Right lobe of liver (tissue), 6 donors: ENCODE measurements around the gene PODXL. TPM values are rescaled to one million over a fixed set of nuclear protein-coding genes. Genes with fewer than 3 reads are reported as not detected.
"Not testable (repeated sequence)": the region's sequence is repeated elsewhere in the genome, so short reads cannot be mapped to it uniquely, and the experiment has no call there.

Source experiments
- ATAC-seq, 4 donors: fragments of 200-7000 bp; cut with Tn5 transposase; one replicate each; pipeline ENCODE4 v1.9.1; 2020; ENCODE audit warnings: mild to moderate bottlenecking in 4 of 4, moderate library complexity in 4 of 4
- DNase-seq, 3 donors: peaks; one replicate each; pipeline ENCODE4 v3.0.0-alpha.2; 2020
- H3K27ac ChIP-seq, 3 donors: fragments of 200-600 bp; one replicate each; pipeline ENCODE4 v1.8.0; 2022
- H3K27me3 ChIP-seq, 2 donors: fragments of 200-600 bp; one replicate each; pipeline ENCODE4 v1.8.0; 2022
- H3K36me3 ChIP-seq, 4 donors: fragments of 200-600 bp; sonication (generic) in 1 of 4; one replicate each; pipeline versions ENCODE4 v1.5.1 to v1.8.0; 2017 to 2022; ENCODE audit warnings: control low read depth in 1 of 4
- H3K4me1 ChIP-seq, 4 donors: fragments of 200-600 bp; sonication (generic) in 1 of 4; one replicate each; pipeline versions ENCODE4 v1.5.1 to v1.8.0; 2017 to 2022; ENCODE audit warnings: control low read depth in 1 of 4
- H3K4me3 ChIP-seq, 3 donors: fragments of 200-600 bp; one replicate each; pipeline ENCODE4 v1.8.0; 2022
- H3K9me3 ChIP-seq, 4 donors: fragments of 200-600 bp; sonication (generic) in 1 of 4; one replicate each; pipeline versions ENCODE4 v1.5.1 to v1.8.0; 2017 to 2022; ENCODE audit warnings: control low read depth in 1 of 4
- CTCF ChIP-seq, 4 donors: fragments of 200-600 bp in 3 of 4; fragments of 450-650 bp in 1 of 4; IDR thresholded peaks; one replicate each; pipeline versions ENCODE4 v1.5.1 to v1.8.0; 2016 to 2022; ENCODE audit warnings: antibody characterized with exemption in 4 of 4, mild to moderate bottlenecking in 2 of 4
- POLR2A ChIP-seq: fragments of 450-650 bp; IDR thresholded peaks from one replicate; pipeline ENCODE4 v1.6.1; 2017; ENCODE audit warnings: antibody characterized with exemption, mild to moderate bottlenecking
- WGBS: methylation state at CpG from one replicate; pipeline ENCODE4 v1.1.6; 2018; ENCODE audit warnings: low coverage, low lambda C conversion rate; ENCODE audit not compliant: insufficient coverage; ENCODE audit errors: missing lambda C conversion rate; 5-methylcytosine and 5-hydroxymethylcytosine counted together
- intact Hi-C, 2 donors: fragments of 100-400 bp; cut with DNase I; formaldehyde crosslinking; loops; one replicate each; pipeline versions ENCODE4 v1.11.2 to v1.14.1; 2022
- total RNA-seq, 6 experiments: library from RNA; depleted of rRNA in 2 of 6; stranded (reverse); fragments of >200 nt in 2 of 6; fragmentation: NEBNext Ultra II Directional in 3 of 6; extraction: Animal tissue kit (Norgen Biotek cat#: 25700) in 3 of 6; gene quantifications; one replicate each; pipeline versions ENCODE4 v1.1.0 to v1.2.4, GENCODE V29; 2016 to 2023
- donor health status: DM: no; HTN: yes; CAD: no.
- donor health status: DM: no; HTN: no; CAD: no.
- donor health status: DM: no; HTN: no; CAD: no.
- donor health status: DM: no; HTN: yes; CAD: no.
- donor health status: DM: no; HTN: yes; CAD: no.

PODXL gene
- total RNA-seq, 6 experiments from 2014 or later = 2.1 to 11.4 (median 3.4) TPM

DNA sequence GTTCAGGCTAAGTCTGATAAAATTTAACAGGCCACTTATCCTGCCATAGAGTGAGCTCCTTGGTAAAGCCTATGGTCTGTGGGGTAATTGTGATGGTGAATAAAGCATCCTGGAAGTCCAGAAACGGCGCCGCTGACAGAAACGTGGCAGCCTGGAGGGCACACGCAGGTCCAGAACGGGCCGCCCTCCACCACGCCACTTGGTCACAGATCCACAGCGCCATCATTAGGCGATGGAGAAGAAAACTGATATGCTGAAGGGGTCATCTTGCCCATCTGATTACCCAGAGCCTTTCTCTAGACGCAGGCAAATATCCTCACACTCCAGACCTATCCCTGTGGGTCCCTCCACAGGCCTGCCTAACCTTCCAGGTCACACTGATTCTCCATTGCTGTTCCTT is 37.8 kb downstream of the PODXL start:
- H3K9me3 ChIP-seq = no peaks in the 10 kb centered on the region
- intact Hi-C loops = no loop called here
- no peak overlapping the region for H3K4me3 ChIP-seq
- peaks cover 0 to 6% (median 0%) of the 10 kb centered on the region in 4 donors for H3K4me1 ChIP-seq
- no peak for DNase-seq
- 90% methylated on average over 2 of the region's 11 CpGs for WGBS
- no peak for TF ChIP-seq POLR2A
- no peak for TF ChIP-seq CTCF (IDR thresholded peaks at IDR 0.05)
- no peaks in the 10 kb centered on the region for H3K36me3 ChIP-seq
- H3K27ac ChIP-seq = no peak overlapping the region
- no peak for ATAC-seq
- no peaks in the 10 kb centered on the region for H3K27me3 ChIP-seq

- no peaks in the 10 kb centered on the region for H3K9me3 ChIP-seq
- 79% methylated on average over 17 of the region's 19 CpGs for WGBS
- peaks cover 0 to 10% (median 0%) of the 10 kb centered on the region in 4 donors for H3K4me1 ChIP-seq
- DNase-seq (no peak), ATAC-seq (no peak)
- H3K27me3 ChIP-seq = no peaks in the 10 kb centered on the region
- intact Hi-C loops = no loop called here
- no peak overlapping the region for H3K27ac ChIP-seq
- no peaks in the 10 kb centered on the region for H3K36me3 ChIP-seq
- TF ChIP-seq CTCF (IDR thresholded peaks at IDR 0.05) = no peak
- no peak for TF ChIP-seq POLR2A
- H3K4me3 ChIP-seq = no peak overlapping the region
Observed at GRCh38 chr7:131517218-131517923, 39.1 kb downstream of the PODXL start.

DNA sequence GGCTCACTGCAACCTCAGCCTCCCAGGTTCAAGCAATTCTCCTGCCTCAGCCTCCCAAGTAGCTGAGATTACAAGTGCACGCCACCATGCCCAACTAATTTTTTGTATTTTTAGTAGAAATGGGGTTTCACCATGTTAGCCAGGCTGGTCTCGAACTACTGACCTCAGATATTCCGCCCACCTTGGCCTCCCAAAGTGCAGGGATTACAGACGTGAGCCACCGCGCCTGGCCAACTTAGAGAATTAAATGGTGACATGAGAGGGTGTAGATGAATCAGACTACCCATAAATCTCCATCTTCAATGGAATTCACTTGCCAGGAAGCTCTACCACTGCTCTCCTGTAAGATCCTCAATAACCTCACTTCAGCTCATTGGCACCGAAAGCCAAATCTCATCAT is 41.0 kb downstream of the PODXL start:
- WGBS = 86% methylated on average over 5 of the region's 7 CpGs
- H3K9me3 ChIP-seq, H3K4me1 ChIP-seq, ATAC-seq, H3K4me3 ChIP-seq, intact Hi-C loops, H3K27me3 ChIP-seq, H3K27ac ChIP-seq, DNase-seq, H3K36me3 ChIP-seq: not testable (repeated sequence)

DNA sequence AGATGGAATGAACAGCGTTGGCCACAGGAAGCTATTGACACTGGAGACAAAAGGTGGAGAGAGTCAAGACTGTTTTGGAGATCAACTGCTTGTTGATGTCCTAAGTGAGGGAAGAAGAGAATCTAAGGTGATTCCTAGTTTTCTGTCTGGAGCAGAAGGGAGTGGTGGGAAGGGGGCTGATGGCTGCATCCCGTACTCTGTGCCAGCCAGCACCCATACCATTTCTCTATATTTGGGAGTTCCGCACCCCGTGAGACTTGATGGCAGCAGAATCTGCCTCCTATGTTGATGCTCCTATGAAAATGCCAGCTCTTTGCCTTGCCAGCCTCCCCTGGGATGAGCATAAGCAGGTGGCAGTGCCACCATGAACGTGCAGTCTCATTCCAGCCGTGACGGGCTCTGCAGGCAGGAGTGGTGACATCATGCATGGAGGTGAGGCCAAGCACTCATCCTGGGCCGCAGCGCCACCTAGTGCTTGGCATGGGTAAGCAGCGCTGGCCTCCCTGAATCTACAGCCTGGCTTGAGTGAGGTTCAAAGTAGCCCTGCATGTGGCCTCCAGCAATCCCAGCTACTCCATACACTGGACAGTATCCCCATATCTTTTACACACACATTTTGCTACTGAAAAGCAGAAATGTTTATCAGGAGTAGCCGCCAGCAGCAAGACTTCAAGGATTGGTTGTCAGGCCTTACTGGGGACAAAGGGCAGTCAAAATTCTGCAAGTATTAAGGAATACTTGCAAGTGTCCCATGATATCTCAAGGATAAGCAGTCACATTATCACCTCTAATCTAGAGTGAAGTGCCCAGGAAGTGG is 43.0 kb downstream of the PODXL start:
- Histone ChIP-seq H3K36me3 (no peaks in the 10 kb centered on the region), H3K4me3 (no peak overlapping the region), H3K4me1 (peaks cover 0 to 4% (median 0%) of the 10 kb centered on the region in 4 donors), H3K27ac (no peak overlapping the region), H3K27me3 (no peaks in the 10 kb centered on the region), H3K9me3 (no peaks in the 10 kb centered on the region)
- ATAC-seq = peak; percentile 99 to 100 (median 99)
- peak; percentile 83 to 89 (median 83) for DNase-seq
- WGBS = 16% methylated on average over 5 of the region's 11 CpGs
- TF ChIP-seq POLR2A (no peak), CTCF (IDR thresholded peaks at IDR 0.05) (peak; percentile 93 to 100 (median 98))
- intact Hi-C loops = no loop called here
